Stimulated activated CD4-positive, alpha-beta T cell treated with anti-CD3 and anti-CD28 coated beads, Interleukin-12 subunit alpha, Interleukin-12 subunit beta, amount 100 ng/mL, for 4 hours (primary cell): Measurements from ENCODE around the gene RGP1.

ENCODE experiments used
- DNase-seq: peaks from one replicate; pipeline ENCODE4 v3.0.0-alpha.2; 2020

RGP1 gene, protein sequence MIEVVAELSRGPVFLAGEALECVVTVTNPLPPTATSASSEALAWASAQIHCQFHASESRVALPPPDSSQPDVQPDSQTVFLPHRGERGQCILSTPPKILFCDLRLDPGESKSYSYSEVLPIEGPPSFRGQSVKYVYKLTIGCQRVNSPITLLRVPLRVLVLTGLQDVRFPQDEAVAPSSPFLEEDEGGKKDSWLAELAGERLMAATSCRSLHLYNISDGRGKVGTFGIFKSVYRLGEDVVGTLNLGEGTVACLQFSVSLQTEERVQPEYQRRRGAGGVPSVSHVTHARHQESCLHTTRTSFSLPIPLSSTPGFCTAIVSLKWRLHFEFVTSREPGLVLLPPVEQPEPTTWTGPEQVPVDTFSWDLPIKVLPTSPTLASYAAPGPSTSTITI

DNA sequence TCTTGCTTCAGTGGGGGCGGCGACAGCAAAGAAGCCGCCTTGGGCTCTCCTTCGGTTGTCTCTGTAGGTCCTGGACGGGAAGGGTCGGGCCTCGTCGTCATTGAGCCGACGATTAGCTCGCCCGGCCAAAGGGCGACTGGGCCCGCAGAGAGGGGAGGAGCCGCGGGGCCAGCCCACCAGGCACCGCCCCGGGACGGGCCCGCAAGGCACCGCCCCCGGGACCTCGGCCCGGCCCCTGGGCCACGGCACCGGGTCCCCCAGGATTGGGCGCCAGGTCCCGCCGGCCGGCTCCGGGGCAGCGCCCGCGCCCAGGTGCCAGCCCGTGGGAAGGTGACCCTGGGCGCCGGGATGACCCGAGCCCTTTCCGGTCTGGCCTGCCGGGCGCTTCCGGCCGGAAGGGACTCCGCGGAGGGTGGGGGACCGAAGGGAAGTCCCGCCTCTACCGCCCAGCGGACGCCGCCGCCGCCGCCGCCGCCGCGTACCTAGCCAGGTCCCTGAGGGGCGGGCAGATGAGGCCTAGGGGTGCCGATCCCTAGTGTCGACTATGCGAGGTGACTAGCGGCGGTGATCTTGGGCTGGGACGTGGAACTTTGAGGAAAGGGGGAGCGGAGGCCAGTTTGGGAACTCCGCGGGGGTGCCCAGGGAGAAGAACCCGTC is at the start of gene RGP1, which contains the start of gene GBA2:
Gene RGP1, plus strand, starts transcription at position 430 of the 657 bp plus-strand sequence. CDS start 469 bp downstream, outside the sequence.
Gene GBA2, minus strand, starts transcription at position 371 of the 657 bp plus-strand sequence. CDS start 524 bp downstream, outside the sequence.
- peak; percentile 69 for DNase-seq

DNA sequence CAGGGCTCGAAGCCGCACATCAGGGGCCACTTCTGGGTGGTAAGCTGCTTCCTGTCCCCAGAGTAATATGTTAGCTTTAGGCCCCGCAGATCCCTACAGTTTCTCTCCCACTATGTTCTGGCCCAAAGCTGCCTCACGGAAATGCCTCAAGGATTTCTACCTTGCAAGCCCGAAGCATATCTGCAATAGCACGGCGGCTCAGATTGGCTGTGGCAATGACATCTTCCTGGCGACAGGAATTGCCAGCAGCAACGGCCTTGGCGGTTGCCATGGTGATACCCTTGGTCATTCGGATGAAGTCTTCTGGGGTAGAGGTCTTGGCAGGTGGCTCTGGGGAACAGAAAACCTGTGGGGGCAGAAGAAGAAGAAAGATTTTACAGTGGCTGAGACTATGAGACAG is 49.1 kb upstream of the RGP1 start:
- DNase-seq = no peak

DNA sequence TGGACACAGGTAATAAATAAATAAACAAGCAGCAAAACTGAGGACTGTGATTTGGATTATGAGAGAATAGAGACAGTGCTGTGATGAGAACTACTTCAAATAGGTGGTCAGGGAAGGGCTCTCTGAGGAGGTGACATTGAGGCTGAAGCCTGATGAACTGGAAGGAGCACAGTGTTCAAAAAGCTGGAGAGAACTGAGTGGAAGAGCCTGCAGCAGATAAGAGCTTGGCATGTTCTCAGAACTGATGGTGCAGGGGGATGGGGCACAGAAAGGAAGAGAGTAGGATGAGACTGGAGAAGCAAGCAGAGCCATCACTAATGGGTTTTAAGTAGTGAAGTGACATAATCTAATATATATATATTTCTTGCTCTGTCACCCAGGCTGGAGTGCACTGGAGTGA is 48.1 kb upstream of the RGP1 start:
- no peak for DNase-seq

DNA sequence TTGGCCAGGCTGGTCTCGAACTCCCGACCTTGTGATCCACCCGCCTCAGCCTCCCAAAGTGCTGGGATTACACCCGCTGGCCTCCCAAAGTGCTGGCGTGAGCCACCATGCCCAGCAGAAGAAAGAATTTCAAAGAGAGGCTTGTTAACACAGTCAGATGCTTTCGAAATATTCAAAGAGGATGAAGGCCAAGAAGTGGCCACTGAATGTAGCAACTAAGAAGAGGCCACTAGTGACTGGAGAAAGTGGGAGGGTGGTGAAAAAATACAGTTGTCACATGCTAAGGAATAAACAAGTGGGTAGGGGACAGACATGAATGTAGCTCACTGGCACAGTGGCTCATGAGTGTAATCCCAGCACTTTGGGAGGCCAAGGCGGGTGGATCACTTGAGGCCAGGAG is 46.4 kb upstream of the RGP1 start:
- DNase-seq = no peak

DNA sequence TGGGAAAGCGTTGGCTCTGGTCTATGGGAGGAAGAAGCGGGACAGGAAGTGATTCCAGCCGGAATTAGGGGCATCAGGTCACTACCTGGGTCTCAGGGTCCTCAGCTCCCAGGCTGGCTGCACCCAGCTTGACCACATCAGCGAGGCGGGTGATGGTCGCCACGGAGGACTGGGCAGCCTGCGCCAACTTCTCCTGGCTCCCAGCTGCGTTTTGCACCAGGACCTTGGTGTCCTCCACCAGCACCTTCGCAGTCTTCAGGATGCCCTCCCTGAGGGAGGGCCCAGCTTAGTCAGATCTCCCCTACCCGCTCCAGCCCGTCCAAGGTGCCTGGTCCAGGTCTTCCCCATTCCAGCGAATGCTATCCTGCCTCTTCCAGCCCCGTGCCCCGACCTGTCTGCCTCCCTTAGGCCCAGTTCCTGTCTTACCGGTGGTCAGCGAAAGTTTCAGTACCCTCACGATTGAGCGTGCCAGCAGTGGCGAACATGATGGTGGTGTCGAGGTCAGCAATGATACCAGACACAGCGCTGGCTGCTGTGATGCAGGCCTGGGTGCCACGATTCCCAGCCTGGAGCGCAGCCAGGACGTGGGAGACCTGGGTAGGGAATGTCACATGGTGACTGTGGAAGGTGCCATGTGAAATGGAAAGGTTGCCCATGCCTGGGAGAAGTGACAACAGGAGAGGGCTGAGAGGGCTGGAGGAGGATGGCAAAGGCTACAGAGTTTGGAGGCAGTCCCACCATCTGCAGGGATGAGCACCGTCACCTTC is 45.0 kb upstream of the RGP1 start:
- no peak for DNase-seq

DNA sequence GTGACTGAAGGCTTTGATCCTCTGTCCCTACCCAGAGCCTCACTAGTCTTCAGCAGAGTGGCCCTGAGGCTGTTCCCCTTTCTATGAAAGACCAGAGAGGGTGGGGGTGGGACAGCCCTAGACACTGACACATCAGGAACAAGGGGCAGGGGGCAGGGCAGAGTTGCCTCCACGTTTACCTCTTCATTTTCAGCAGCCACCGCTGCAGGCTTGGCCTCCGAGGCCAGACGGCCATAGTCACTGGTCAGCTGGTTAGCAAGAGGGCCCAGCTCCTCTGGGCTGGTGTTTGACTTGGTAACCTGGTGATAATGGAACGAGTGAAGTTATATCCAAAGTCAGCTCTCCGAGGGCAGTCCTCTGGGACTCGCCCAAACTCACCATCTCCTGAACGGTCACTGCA is 43.7 kb upstream of the RGP1 start:
- DNase-seq = no peak

DNA sequence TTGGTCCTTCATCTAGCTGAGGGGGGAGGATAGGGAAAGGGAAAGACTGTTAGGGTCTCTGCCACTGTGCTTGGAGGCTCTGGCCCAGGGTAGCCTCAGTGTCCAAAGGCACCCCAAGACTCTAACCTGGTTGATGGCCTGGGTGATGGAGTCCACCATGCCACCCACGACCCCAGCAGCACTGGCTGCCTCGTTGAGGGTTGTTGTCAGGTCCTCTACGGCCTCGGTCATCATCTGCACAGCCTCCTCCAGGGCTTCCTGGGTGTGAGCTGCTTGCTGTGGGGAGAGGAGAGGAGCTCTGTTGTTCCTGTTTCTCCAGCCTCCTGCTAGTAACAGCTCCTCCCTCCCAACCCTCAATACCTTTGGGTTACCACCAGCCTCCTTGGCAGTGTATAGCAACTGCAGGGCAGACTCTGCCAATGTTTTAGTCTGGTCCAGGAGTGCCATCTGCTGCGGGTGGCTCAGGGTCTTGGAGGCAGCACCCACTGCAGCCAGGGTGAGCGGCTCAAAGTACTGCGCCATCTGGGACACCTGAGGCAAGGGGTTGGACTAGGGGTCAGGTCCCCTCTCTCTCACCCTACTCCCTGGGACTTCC is 43.2 kb upstream of the RGP1 start:
- no peak for DNase-seq

DNA sequence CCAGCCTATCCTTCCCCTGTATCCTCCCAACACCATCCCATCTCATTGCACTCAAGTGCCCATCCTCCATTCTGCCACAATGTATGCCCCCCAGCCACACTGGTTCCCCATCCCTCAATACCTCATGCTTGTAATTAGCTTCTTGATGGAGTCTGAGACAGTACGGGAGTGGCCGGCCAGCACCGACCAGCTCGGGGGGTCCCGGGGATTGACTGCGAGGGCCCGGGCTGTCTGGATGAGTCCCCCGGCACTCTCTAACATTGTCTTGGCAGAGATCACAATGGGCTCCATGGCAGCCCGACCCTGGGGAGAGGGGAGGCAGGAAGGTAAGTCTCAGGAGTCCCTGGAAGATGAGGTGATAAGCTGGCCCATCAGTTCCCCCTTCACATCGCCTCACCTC is 42.1 kb upstream of the RGP1 start:
- no peak for DNase-seq

DNA sequence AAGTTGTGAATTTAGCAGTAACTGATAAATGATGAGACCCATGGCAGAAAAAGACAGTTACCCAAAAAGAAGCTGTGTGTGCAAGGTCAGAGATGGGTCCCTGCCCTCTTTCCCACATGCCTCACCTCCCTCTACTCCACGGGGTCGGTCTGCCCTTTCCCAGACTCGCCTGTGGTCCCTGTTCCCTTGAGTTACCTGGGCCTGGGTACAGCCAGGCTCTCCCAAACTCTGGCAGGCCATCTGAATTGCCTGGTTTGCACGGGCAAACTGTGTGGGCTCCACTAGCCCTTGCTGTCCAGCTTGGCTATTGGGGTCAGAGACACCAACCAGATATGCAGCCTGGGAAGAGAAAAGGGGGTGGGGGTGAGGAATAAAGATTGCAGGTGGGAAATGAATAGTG is 40.9 kb upstream of the RGP1 start:
- DNase-seq = no peak

DNA sequence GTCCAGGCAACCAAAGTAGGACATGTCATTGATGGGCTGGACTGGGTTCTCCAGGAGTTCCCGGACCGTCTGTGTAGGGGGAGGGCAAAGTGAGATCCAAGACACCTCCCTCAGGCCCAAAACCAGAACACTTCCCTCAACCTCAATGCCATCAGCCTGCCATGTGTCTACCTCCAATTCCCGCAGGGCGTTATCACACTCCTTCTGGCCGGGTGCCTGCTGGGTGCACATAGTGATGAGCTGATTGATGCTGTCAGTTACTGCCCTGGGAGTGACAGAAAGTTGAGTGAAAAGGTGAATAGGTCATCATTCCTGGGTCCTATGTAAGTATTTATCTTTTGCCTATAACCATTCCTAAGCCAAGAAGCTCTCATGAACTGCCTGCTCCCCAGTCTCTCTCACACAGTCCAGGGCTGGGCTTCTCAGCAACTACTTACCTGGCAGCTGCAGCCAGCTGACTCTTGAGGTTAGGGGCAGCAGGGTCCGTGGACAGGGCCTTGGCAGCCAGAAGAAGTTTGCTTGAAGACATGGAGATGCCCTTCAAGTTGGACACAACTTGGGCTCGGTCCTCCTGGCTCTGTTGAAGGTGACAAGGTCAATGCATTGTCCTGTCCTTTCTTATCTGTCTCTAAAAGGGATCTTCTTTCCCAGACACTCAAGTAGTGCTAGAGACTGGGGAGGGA is 38.1 kb upstream of the RGP1 start:
- DNase-seq = no peak

DNA sequence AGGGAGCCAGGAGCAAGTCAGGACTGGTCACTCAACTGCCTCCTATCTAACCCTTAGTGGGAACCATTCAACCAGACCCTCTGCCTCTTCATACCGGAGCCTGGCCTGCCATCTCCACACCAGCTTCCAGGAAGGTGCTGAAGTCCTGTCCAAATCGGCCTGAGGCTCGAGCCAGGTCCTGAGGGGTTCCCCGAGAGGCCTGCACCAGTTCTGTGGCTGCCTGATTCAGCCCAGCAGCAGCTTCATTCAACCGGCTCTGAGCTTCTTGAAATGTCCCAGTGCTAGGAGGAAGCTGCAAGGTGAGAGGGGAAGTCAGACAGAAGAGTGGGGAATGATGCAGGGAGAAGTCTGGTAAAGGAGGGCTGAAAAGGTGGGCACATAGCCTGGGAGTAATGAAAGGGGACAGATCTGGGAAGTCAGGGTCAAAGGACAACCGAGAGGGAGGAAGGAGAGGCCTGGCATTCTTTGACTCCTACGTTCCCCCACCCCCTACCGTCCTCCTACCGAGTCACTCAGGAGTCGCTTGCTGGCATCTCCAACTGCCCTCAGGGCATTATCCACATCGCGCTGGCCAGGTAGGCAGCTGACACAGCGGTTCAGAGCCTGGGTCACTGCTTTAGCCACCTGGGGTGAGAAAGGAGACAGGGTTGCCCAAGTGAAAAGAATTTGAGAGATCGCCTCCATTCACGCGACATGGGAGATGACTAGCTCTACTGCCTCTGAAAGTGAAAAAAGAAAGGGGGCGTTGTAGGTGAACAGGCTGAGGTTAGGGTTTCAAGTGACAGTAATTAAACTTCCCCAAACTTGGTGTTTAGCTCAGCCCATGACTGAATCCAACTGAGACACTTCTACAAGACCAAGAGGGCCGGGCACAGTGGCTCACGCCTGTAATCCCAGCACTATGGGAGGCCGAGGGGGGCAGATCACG is 37.3 kb upstream of the RGP1 start:
- DNase-seq = no peak

DNA sequence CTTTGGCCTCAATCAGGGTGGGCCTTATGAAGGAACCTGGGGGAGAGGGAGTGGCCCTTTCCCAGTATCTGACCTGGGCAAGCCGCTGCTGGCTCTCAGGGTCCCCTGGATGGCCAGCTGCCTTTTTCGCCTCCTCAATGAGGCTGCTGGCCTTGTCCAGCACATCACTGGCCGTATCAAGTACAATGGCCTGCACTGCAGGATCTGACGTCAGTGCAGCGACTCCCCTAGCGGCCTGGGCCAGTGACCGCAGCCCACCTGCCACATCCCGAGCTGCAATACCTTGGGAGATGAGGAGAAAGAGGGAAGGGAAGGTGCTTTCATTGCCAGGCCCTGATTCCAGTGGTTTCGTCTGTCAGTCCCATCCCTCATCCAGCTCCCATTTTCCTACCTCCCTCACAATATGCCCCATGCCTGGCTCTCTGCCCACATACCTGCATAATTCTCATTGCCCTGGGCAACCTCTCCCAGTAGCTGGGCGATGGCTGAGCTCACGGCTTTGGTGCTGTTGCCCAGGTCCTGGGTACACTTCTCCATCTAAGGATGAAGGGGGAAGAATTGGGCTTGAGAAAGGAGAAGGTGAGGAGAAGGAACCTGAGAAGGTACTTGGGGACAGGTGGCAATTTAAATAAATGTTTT is 36.2 kb upstream of the RGP1 start:
- DNase-seq = no peak

DNA sequence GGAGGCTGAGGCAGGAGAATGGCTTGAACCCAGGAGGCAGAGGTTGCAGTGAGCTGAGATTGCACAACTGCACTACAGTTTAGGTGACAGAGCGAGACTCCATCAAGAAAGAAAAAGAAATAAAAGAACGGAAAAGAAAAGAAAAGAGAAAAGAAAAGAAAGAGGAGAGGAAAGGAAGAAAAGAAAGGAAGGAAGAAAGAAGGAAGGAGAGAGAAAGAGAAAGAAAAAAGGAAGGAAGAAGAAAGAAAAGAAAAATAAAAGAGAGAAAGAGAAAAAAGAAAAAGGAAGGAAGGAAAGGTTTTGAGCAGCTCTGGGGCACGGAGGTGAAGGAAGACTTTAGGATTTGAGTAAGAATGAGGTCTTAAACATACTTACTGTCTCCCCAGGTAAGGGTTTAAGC is 35.5 kb upstream of the RGP1 start:
- DNase-seq = no peak

DNA sequence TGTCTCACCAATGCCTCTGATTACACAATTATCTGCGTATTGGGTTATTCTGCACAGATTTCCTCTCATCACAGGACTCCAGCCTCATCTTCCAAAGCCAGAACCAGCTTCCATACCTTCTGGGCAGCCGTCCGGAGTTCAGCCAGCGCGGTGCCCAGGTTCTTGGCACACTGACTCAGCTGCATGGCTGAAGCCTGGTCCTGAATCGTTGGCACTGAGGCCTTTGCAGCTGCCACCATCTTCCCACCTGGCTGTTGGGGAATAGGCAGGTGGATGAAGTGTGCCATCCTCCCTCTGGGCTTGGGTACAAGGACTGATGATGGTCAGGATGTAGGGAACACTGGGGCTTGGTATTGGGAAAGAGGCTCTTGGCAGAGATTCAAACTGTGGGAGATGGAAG is 35.0 kb upstream of the RGP1 start:
- DNase-seq = no peak

DNA sequence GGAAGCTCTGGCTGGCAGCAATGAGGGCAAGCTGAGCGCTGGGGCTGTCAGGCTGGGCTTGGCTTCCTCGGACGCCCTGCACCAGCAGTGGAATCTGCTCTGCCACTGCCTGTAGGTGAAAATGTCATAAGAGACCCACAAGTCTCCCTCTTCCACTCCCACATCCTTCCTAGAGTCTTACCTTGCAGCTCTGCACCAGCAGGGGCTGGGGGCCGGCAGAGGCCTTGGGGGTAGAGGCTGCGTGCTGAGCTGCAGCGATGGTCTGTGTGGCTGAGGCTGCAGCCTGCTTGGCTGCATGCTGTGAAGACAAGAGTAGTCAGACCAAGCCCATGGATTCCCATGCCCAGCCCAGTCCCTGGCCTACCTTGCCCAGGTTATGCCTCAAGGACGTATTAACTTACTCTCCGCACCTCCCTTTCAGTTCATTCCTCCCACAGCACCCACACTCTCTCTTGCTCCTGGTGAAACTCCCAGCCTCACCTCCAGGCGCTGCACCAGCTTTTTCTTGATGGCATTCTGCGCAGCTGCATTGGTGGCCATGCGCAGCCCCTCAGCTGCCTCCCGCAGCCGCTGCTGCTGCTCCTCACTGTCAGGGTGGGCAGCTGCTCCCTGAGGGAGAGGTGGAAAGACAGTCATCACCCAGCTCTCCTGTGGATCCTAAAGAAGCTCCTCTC is 34.4 kb upstream of the RGP1 start:
- no peak for DNase-seq

DNA sequence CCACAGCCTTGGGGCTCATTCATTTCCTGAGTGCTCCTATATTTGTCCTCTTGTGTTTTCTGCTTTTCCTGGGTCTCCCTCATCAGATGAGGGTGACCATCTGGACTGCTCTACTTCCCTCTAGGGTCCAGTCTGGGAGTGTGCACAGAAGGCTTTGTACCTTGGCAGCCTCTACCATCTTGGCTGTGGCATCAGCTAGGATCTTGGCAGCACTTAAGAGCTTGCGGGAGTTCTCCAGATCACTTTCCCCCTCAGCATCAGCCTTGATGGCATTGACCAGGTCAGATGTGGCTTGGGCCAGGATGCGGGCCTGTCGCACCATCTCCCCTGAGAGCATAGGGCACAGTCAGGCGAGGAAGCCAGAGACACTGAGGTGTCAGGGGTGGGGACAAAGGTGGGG is 32.9 kb upstream of the RGP1 start:
- no peak for DNase-seq

DNA sequence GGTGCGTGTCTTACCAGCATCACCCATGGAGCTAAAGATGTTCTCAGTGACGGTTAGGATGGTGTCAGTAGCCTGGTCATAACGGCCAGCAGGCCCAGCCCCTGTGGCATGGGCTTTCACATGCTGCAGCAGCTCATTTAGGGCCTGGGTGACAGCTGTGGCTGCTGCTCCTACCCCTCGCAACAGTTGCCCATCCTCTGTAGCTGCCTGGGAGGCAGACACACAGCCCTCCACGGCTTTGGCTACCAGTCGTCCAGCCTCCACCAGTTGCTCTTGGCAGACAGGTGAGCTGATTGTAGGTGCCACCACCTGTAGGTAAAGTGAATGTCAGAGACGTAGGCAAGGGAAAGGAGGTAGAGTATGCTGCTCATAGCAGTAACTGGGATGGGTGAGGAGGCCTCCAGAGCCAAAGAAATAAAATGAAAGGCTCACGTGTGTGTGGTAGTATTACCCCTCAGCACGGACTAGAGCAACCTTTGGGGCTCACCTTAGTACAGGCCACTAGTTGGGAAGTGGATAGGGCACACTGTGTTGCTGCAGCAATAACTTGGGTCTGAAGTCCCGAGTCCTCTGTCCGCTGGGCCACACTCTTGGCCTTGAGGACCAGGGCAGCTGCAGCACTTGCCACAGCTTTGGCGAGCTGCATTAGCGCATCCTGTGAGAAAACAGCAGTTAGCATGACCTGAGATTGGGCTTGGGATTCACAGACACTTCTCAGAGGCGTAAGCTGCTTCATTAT is 31.8 kb upstream of the RGP1 start:
- no peak for DNase-seq

DNA sequence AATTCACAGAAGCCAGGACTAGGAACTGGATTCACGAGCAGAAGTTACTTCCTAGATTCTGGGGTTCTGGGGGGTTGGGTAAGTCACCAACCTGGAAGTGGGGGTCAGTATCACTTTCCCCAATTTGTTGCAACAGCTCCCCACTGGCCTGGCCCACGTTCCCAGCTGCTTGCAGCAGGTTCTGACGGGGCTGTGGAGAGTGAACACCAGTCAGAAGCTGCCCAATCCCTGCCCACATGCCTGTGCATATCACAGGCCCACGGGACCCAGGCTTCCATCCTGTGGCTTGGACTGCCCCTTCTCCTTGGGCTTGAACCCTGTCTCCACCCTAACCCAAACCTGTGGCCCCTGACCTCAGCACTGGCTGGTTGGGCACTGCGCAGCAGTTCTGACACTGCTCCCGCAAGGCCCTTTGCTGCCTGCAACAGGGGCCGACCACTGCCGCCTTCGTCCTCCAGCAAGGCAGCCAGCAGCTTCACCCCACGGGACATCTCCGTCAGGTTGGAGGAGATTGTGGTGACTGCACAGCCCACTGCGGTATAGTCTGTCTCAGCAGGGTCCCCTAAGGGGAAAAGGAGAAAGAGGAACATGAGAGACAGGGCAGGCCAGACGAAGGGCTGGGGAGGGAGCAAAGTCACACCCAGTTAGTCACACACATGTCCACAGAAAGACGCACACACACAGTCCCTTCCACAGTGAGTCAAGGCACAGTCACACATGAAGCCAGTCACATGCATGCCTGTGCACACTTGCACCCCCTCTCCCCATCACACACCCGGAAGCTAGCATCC is 30.2 kb upstream of the RGP1 start:
- DNase-seq = no peak

DNA sequence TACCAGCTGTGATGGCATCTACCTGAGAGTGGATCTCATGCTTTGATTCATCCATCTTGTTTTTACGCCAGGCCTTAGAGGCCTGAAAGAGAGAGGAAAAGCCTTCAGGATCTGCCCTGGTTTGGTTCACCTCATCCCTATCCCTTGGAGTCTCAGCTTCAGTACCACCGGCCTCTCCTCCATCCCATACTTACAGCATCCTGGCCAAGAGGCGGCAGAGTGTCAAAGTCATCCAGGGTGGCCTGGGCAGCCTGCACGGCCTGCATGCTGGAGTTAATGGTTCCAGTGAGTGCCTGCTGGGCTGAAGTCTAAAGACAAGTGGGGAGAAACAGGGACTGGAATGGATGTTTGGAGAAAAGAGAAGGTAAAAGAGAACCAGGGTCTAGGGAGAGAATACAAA is 29.5 kb upstream of the RGP1 start:
- DNase-seq = no peak
